Lower lobe of right lung (tissue), 2 donors: ENCODE measurements around the gene PCP2. TPM values are rescaled to one million over a fixed set of nuclear protein-coding genes. Genes with fewer than 3 reads are reported as not detected.
A peak's percentile ranks its signal among the peaks of the same experiment; 100 is the strongest.

Experiments
- ATAC-seq, 2 donors: fragments of 200-7000 bp; cut with Tn5 transposase; one replicate each; pipeline ENCODE4 v1.9.1; 2020 to 2022; ENCODE audit warnings: mild to moderate bottlenecking in 2 of 2, moderate library complexity in 2 of 2
- DNase-seq: peaks from one replicate; pipeline ENCODE4 v3.0.0-alpha.2; 2020
- H3K27ac ChIP-seq: fragments of 200-600 bp; one replicate; pipeline ENCODE4 v1.8.0; 2022
- H3K27me3 ChIP-seq: fragments of 200-600 bp; one replicate; pipeline ENCODE4 v1.8.0; 2022; ENCODE audit warnings: low read depth
- H3K36me3 ChIP-seq: fragments of 200-600 bp; one replicate; pipeline ENCODE4 v1.8.0; 2022; ENCODE audit warnings: mild to moderate bottlenecking
- H3K4me1 ChIP-seq: fragments of 200-600 bp; one replicate; pipeline ENCODE4 v1.8.0; 2022
- H3K4me3 ChIP-seq: fragments of 200-600 bp; one replicate; pipeline ENCODE4 v1.8.0; 2022; ENCODE audit warnings: mild to moderate bottlenecking
- H3K9me3 ChIP-seq: fragments of 200-600 bp; one replicate; pipeline ENCODE4 v1.8.0; 2022
- intact Hi-C: fragments of 100-400 bp; cut with DNase I; formaldehyde crosslinking; loops from one replicate; pipeline ENCODE4 v1.11.0; 2022
- total RNA-seq: library from RNA; stranded (reverse); fragmentation: NEBNext Ultra II Directional; extraction: Animal tissue kit (Norgen Biotek cat#: 25700); gene quantifications from one replicate; pipeline ENCODE4 v1.2.1, GENCODE V29; 2021
- TF ChIP-seq, protein P1 (sequence below): fragments of 200-600 bp; IDR thresholded peaks from one replicate; pipeline ENCODE4 v1.8.0; 2022; ENCODE audit warnings: antibody characterized with exemption, mild to moderate bottlenecking
- donor health status: DM: no; HTN: yes; CAD: no; lungs with severe emphysema.

Gene PCP2
- total RNA-seq, 1 donor from 2014 or later = 3.5 TPM

DNA sequence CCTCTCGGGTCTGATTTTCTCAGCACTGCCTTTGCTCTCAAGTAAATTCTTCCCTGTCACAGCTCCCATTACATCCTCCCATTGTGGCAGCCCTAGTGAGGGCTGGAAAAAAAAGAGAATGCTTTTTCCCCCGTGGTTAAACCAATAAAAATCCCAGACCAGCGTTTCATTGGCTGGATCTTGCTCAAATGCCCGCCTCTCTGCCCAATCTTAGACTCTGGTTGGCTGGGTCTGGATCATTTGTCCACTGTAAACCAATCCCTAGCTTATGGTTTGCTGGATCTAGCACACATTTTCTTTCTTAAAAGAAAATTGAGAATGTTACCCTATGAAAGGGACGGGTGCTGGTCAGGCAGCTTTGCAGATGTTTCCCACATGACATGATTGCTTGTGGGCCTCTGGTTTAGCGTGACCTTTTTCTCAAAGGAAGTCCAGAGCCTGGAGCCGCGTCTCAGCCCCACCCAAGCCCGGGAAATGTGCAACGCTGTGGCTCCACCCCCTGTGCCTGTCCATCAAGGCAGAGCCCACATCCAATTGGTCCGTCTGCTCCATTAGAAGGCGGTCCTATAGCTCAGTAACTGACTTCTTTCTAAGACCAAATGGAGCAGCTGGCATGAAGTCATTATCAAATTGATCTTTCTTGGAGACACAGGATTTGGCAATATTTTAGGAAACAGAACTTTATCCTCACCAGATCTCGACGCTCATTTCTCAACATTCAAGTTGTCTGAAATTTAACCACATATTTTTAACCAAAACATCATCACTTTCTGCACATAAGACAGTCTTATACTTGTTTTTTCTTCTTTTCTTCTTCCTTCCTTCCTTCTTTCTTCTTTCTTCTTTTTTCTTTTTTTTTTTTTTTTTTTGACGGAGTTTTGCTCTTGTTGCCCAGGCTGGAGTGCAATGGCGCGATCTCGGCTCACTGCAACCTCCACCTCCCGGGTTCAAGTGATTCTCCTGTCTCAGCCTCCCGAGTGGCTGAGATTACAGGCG is 40.8 kb upstream of the PCP2 start:
- DNase-seq (peak; percentile 89), ATAC-seq (peak; percentile 85 to 91)
- Histone ChIP-seq H3K4me1 (no peaks in the 10 kb centered on the region), H3K36me3 (no peaks in the 10 kb centered on the region), H3K9me3 (no peaks in the 10 kb centered on the region), H3K27me3 (peaks cover 16% of the 10 kb centered on the region), H3K27ac (no peak overlapping the region), H3K4me3 (no peak overlapping the region)
- TF ChIP-seq, protein P1, sequence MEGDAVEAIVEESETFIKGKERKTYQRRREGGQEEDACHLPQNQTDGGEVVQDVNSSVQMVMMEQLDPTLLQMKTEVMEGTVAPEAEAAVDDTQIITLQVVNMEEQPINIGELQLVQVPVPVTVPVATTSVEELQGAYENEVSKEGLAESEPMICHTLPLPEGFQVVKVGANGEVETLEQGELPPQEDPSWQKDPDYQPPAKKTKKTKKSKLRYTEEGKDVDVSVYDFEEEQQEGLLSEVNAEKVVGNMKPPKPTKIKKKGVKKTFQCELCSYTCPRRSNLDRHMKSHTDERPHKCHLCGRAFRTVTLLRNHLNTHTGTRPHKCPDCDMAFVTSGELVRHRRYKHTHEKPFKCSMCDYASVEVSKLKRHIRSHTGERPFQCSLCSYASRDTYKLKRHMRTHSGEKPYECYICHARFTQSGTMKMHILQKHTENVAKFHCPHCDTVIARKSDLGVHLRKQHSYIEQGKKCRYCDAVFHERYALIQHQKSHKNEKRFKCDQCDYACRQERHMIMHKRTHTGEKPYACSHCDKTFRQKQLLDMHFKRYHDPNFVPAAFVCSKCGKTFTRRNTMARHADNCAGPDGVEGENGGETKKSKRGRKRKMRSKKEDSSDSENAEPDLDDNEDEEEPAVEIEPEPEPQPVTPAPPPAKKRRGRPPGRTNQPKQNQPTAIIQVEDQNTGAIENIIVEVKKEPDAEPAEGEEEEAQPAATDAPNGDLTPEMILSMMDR = no peak
- intact Hi-C loops = no loop called here

DNA sequence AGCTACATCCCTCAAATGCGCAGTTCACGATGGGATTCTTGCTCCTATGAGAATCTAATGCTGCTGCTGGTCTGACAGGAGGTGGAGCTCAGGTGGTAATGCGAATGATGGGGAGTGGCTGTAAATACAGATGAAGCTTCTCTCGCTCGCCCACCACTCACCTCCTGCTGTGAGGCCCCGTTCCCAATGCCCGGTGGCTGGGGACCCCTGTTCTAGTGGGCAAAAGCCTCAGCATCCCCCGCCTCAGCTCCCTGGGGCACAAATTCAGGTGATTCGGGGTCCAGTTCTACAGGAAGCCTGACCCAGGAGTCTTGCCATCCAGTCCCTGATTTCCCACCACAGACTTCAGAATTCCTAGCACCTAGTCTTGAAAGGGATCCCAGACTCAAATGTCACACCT is 39.0 kb upstream of the PCP2 start:
- ATAC-seq = no peak
- peaks cover 23% of the 10 kb centered on the region for H3K27me3 ChIP-seq

DNA sequence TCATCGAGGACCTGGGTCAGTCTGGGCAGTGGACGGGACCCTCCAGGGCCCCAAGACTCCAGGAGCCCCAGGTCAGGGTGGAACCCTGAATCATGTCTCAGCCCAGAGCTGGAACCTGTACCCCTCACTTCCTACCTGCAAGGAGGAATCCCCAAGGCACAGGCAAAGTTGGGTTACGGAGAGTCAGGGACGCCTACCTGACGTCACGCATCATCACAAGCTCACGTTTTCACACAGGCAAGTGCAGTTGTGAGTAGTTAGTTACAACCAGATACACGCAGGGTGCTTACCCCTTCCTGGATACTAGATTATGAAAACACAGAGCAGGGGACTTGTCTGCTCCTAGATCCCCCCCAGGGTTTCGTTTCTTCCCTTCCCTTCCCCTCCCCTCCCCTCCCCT is 37.3 kb upstream of the PCP2 start:
- H3K4me1 ChIP-seq = no peaks in the 10 kb centered on the region
- ATAC-seq (no peak), DNase-seq (no peak)
- H3K9me3 ChIP-seq = no peaks in the 10 kb centered on the region
- intact Hi-C loops = no loop called here
- H3K27ac ChIP-seq = no peak overlapping the region
- peaks cover 23% of the 10 kb centered on the region for H3K27me3 ChIP-seq
- H3K4me3 ChIP-seq = peak overlapping the region; percentile 14
- TF ChIP-seq, protein P1 = no peak
- H3K36me3 ChIP-seq = no peaks in the 10 kb centered on the region

More for the DNA sequence above, 39.0 kb upstream of the PCP2 start:
- H3K4me3 ChIP-seq = no peak overlapping the region
- no peaks in the 10 kb centered on the region for H3K36me3 ChIP-seq
- DNase-seq = no peak
- TF ChIP-seq, protein P1 = no peak
- H3K4me1 ChIP-seq = no peaks in the 10 kb centered on the region
- no peak overlapping the region for H3K27ac ChIP-seq
- intact Hi-C loops = no loop called here
- H3K9me3 ChIP-seq = no peaks in the 10 kb centered on the region

DNA sequence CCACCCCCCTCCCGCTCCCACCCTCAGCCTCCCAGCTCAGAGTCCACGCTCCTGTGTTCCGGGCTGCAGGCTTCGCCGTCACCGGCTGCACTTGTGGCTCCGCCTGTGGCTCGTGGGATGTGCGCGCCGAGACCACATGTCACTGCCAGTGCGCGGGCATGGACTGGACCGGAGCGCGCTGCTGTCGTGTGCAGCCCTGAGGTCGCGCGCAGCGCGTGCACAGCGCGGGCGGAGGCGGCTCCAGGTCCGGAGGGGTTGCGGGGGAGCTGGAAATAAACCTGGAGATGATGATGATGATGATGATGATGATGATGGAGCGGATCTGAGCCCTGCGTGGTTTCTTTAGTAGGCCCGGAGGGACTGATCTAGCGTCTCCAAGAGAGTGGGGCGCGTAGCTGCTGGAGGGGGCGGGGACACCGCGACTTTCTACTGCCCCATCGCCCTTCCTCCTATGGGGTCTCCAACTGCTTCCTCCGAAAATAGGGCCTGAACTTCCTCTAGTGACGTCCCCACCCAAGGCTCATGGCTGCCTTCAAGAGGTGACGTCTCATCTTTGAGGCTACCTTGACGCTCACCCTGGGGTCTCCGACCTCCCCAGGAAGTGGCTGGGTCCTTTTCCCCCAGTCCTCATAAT is 36.7 kb upstream of the PCP2 start:
- H3K4me1 ChIP-seq = no peaks in the 10 kb centered on the region
- H3K4me3 ChIP-seq = peak overlapping the region; percentile 14
- intact Hi-C loops = no loop called here
- peak; percentile 87 for DNase-seq
- ATAC-seq = peak; percentile 58 to 79
- H3K27ac ChIP-seq = no peak overlapping the region
- no peaks in the 10 kb centered on the region for H3K9me3 ChIP-seq
- TF ChIP-seq, protein P1 = no peak
- peaks cover 20% of the 10 kb centered on the region for H3K27me3 ChIP-seq
- no peaks in the 10 kb centered on the region for H3K36me3 ChIP-seq

DNA sequence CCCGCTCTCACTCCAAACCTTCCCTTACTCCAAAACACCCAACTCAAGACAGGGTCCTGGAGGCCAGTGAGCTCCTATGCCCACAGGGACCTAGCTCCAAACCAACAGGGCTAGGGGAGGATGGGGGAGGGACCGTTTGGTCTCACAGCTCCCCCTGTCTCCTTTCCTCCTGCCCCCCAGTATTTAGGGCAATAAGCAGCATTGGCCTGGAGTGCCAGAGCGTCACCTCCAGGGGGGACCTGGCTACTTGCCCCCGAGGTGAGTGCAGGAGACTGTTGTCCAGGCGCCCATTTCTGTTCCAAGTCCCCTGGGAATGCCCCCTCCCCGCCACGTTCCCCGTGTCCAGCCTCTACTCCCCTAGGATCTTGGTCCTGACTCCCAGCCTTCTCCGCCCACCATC is 36.1 kb upstream of the PCP2 start:
- peak overlapping the region; percentile 24 for H3K27ac ChIP-seq

More for the DNA sequence above, 36.1 kb upstream of the PCP2 start:
- Histone ChIP-seq H3K9me3 (no peaks in the 10 kb centered on the region), H3K4me3 (peak overlapping the region; percentile 33), H3K36me3 (no peaks in the 10 kb centered on the region), H3K27me3 (peaks cover 19% of the 10 kb centered on the region), H3K4me1 (no peaks in the 10 kb centered on the region)
- DNase-seq = no peak
- TF ChIP-seq, protein P1 = no peak
- no peak for ATAC-seq
- intact Hi-C loops = no loop called here
